ENCODE measurements around the gene BMPR2. TPM values are rescaled to one million over a fixed set of nuclear protein-coding genes. Genes with fewer than 3 reads are reported as not detected.
"Not testable (repeated sequence)": the region's sequence is repeated elsewhere in the genome, so short reads cannot be mapped to it uniquely, and the experiment has no call there.

The BMPR2 gene
- polyA plus RNA-seq, 1 of the 3 experiments (the other 2 are of a cell fraction): 10.2 TPM

- TF ChIP-seq ZBTB33 (IDR thresholded peaks at IDR 0.05; ENCODE audit: borderline replicate concordance, low read depth) (no peak), RXRA (IDR thresholded peaks at IDR 0.05; ENCODE audit: borderline replicate concordance, low read depth) (no peak), POLR2AphosphoS5 (IDR thresholded peaks at IDR 0.05; ENCODE audit: low read depth, low read length) (no peak)
Observed at GRCh38 chr2:202545523-202545922, 169.4 kb downstream of the BMPR2 start (continued).

GRCh38 chr2:202545931-202546330 is 169.8 kb downstream of the BMPR2 start:
- CTCF ChIA-PET: no interaction called here
- H3K9me2 ChIP-seq: no peaks in the 10 kb centered on the region
- POLR2A ChIA-PET: no interaction called here
- no peaks in the 10 kb centered on the region for H3K27me3 ChIP-seq (ENCODE audit: insufficient read depth)
- peaks cover 13% of the 10 kb centered on the region for H3K79me2 ChIP-seq (ENCODE audit: insufficient read depth)
- no peaks in the 10 kb centered on the region for H3K9me3 ChIP-seq
- no peak overlapping the region for H3K4me3 ChIP-seq (ENCODE audit: low read depth in 2 of 2, low read length in 1 of 2)
- peak overlapping the region; percentile 14 to 18; a peak in 3 of 4 replicates for H3K27ac ChIP-seq (ENCODE audit: low read depth in 2 of 2, low read length in 1 of 2)
- 0 out of 2 replicates have a peak, but pooled peaks cover 7% of the 10 kb centered on the region for H4K20me1 ChIP-seq (ENCODE audit: insufficient read depth)
- H2AFZ ChIP-seq (ENCODE audit: low read depth): no peak overlapping the region
- DNase-seq: no peak
- TF ChIP-seq NFIC (IDR thresholded peaks at IDR 0.05; ENCODE audit: borderline replicate concordance) (no peak), GABPA (IDR thresholded peaks at IDR 0.05; ENCODE audit: low read depth) (no peak), NRF1 (IDR thresholded peaks at IDR 0.05; ENCODE audit: low read depth, low read length) (no peak)
- 83% methylated on average over 2 of the region's 2 CpGs for WGBS (ENCODE audit: low lambda C conversion rate)
- H3K9ac ChIP-seq: no peak overlapping the region
- no peak overlapping the region for H3K4me2 ChIP-seq
- peaks cover 0 to 6% of the 10 kb centered on the region in 2 experiments; a peak in 2 of 4 replicates for H3K4me1 ChIP-seq (ENCODE audit: control insufficient read depth in 1 of 2, insufficient read depth in 2 of 2, low read depth in 1 of 2, low read length in 1 of 2)
- peaks cover 0 to 34% of the 10 kb centered on the region in 2 experiments for H3K36me3 ChIP-seq (replicated peaks in 1 of 2; ENCODE audit: control insufficient read depth in 1 of 2, insufficient read depth in 2 of 2, low read length in 1 of 2)
- H3F3A ChIP-seq (replicated peaks; ENCODE audit: insufficient read depth): peaks cover 29% of the 10 kb centered on the region

- H3K27me3 ChIP-seq (ENCODE audit: insufficient read depth); H3K4me2 ChIP-seq; H4K20me1 ChIP-seq (ENCODE audit: insufficient read depth); H2AFZ ChIP-seq (ENCODE audit: low read depth); POLR2A ChIA-PET; DNase-seq; H3K4me3 ChIP-seq (ENCODE audit: low read depth in 2 of 2, low read length in 1 of 2); H3K9me3 ChIP-seq; CTCF ChIA-PET; H3K9ac ChIP-seq; H3K79me2 ChIP-seq (ENCODE audit: insufficient read depth); H3K9me2 ChIP-seq; H3K4me1 ChIP-seq (ENCODE audit: control insufficient read depth in 1 of 2, insufficient read depth in 2 of 2, low read depth in 1 of 2, low read length in 1 of 2): not testable (repeated sequence)
- peaks cover 28% of the 10 kb centered on the region for H3F3A ChIP-seq (replicated peaks; ENCODE audit: insufficient read depth)
- H3K36me3 ChIP-seq (replicated peaks in 1 of 2; ENCODE audit: control insufficient read depth in 1 of 2, insufficient read depth in 2 of 2, low read length in 1 of 2): peaks cover 0 to 28% of the 10 kb centered on the region in 2 experiments
- H3K27ac ChIP-seq (ENCODE audit: low read depth in 2 of 2, low read length in 1 of 2): peak overlapping the region in 1 of 2 experiments; percentile 14; a peak in 1 of 4 replicates
- WGBS (ENCODE audit: low lambda C conversion rate): 94% methylated on average over 13 of the region's 13 CpGs
Observed at GRCh38 chr2:202546499-202547141, 170.5 kb downstream of the BMPR2 start.

GRCh38 chr2:202548240-202548639 is 172.1 kb downstream of the BMPR2 start:
- no peak overlapping the region for H3K27ac ChIP-seq (ENCODE audit: low read depth in 2 of 2, low read length in 1 of 2)
- no peaks in the 10 kb centered on the region for H3K9me2 ChIP-seq
- no peaks in the 10 kb centered on the region for H3K4me1 ChIP-seq (ENCODE audit: control insufficient read depth in 1 of 2, insufficient read depth in 2 of 2, low read depth in 1 of 2, low read length in 1 of 2)
- no peak overlapping the region for H3K9ac ChIP-seq
- 0 out of 2 replicates have a peak, but pooled peaks cover 9% of the 10 kb centered on the region for H4K20me1 ChIP-seq (ENCODE audit: insufficient read depth)
- H3K4me2 ChIP-seq: no peak overlapping the region
- no peaks in the 10 kb centered on the region for H3K27me3 ChIP-seq (ENCODE audit: insufficient read depth)
- peaks cover 12% of the 10 kb centered on the region for H3K79me2 ChIP-seq (ENCODE audit: insufficient read depth)
- TF ChIP-seq NFIC (IDR thresholded peaks at IDR 0.05; ENCODE audit: borderline replicate concordance): no peak
- ChIA-PET POLR2A (no interaction called here), CTCF (interaction anchor here (0.6 to 1.5 kb wide), 2 partner anchors 11 to 265 kb away, joined by 3 read pairs; no protein-coding TSS in a partner anchor)
- peaks cover 8 to 32% of the 10 kb centered on the region in 2 experiments for H3K36me3 ChIP-seq (replicated peaks in 1 of 2; ENCODE audit: control insufficient read depth in 1 of 2, insufficient read depth in 2 of 2, low read length in 1 of 2)
- H3F3A ChIP-seq (replicated peaks; ENCODE audit: insufficient read depth): peaks cover 27% of the 10 kb centered on the region
- DNase-seq: no peak
- 89% methylated on average over 2 of the region's 2 CpGs for WGBS (ENCODE audit: low lambda C conversion rate)
- H2AFZ ChIP-seq (ENCODE audit: low read depth): no peak overlapping the region
- no peaks in the 10 kb centered on the region for H3K9me3 ChIP-seq
- H3K4me3 ChIP-seq (ENCODE audit: low read depth in 2 of 2, low read length in 1 of 2): no peak overlapping the region
